Esophagus squamous epithelium (tissue), 5 donors: Measurements from ENCODE around the gene SFXN1. TPM values are rescaled to one million over a fixed set of nuclear protein-coding genes. Genes with fewer than 3 reads are reported as not detected.

ENCODE experiments used
- DNase-seq: peaks from one replicate; lab custom pipeline; 2025; lab: John Stamatoyannopoulos, UW
- H3K27ac ChIP-seq, 4 donors: fragments of 200-600 bp; sonication (generic); one replicate each; pipeline ENCODE4 v1.5.1; 2016 to 2019; ENCODE audit warnings: mild to moderate bottlenecking in 1 of 4
- H3K27me3 ChIP-seq, 4 donors: fragments of 200-600 bp; sonication (generic); 1 replicate in 3 of 4; 2 replicates in 1 of 4; pipeline versions ENCODE4 v1.5.1 to v1.6.0; 2017 to 2021; ENCODE audit warnings: antibody characterized with exemption in 1 of 4
- H3K36me3 ChIP-seq, 3 donors: fragments of 200-600 bp; sonication (generic); one replicate each; pipeline ENCODE4 v1.5.1; 2016 to 2019
- H3K4me1 ChIP-seq, 3 donors: fragments of 200-600 bp; sonication (generic); one replicate each; pipeline ENCODE4 v1.5.1; 2017 to 2019
- H3K4me3 ChIP-seq, 4 donors: fragments of 200-600 bp; sonication (generic); 1 replicate in 3 of 4; 2 replicates in 1 of 4; pipeline ENCODE4 v1.5.1; 2016 to 2019; ENCODE audit warnings: mild to moderate bottlenecking in 2 of 4, moderate library complexity in 1 of 4
- H3K9me3 ChIP-seq, 3 donors: fragments of 200-600 bp; sonication (generic); one replicate each; pipeline ENCODE4 v1.5.1; 2016 to 2019
- POLR2A ChIP-seq, 4 donors: fragments of 450-650 bp; IDR thresholded peaks; one replicate each; pipeline ENCODE4 v1.6.1; 2017; ENCODE audit warnings: antibody characterized with exemption in 4 of 4, mild to moderate bottlenecking in 4 of 4, moderate library complexity in 3 of 4
- WGBS, 2 donors: methylation state at CpG; one replicate each; pipeline ENCODE4 v1.1.5; 2018; 5-methylcytosine and 5-hydroxymethylcytosine counted together
- intact Hi-C: fragments of 100-400 bp; cut with DNase I; formaldehyde crosslinking; loops from one replicate; pipeline ENCODE4 v1.15.0; 2022
- total RNA-seq, 4 donors: library from RNA; depleted of rRNA; stranded (reverse); fragments of >200 nt; gene quantifications; one replicate each; pipeline ENCODE4 v1.1.0, GENCODE V29; 2016
- TF ChIP-seq, protein P1 (sequence below), 6 experiments: fragments of 450-650 bp in 4 of 6; fragments of 200-600 bp in 2 of 6; sonication (generic) in 2 of 6; IDR thresholded peaks; one replicate each; pipeline ENCODE4 v1.5.1; 2016 to 2019; ENCODE audit warnings: antibody characterized with exemption in 6 of 6, mild to moderate bottlenecking in 4 of 6, moderate library complexity in 4 of 6
- donor health status: DM: yes; HTN: yes; CAD: no.

SFXN1 gene
- total RNA-seq, 4 donors from 2014 or later, result 39.6 to 81.7 (median 51.9) TPM

DNA sequence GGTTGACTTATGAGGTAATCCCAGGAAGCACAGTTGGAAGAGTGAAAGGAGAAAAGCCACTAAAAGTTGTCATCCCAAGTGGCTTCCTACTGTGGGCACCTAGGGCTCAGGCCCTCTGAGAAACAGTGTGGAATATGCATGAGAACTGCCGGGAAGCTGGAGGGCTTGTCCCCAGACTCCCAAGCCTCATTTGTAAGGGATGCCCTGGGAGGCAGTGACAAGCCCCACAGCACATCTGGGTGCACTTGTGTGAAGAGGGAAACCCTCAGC, 64.5 kb downstream of the SFXN1 start:
- no peaks in the 10 kb centered on the region for H3K36me3 ChIP-seq
- TF ChIP-seq, protein P1, sequence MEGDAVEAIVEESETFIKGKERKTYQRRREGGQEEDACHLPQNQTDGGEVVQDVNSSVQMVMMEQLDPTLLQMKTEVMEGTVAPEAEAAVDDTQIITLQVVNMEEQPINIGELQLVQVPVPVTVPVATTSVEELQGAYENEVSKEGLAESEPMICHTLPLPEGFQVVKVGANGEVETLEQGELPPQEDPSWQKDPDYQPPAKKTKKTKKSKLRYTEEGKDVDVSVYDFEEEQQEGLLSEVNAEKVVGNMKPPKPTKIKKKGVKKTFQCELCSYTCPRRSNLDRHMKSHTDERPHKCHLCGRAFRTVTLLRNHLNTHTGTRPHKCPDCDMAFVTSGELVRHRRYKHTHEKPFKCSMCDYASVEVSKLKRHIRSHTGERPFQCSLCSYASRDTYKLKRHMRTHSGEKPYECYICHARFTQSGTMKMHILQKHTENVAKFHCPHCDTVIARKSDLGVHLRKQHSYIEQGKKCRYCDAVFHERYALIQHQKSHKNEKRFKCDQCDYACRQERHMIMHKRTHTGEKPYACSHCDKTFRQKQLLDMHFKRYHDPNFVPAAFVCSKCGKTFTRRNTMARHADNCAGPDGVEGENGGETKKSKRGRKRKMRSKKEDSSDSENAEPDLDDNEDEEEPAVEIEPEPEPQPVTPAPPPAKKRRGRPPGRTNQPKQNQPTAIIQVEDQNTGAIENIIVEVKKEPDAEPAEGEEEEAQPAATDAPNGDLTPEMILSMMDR (IDR thresholded peaks at IDR 0.05), result no peak
- no peak for TF ChIP-seq POLR2A (IDR thresholded peaks at IDR 0.05)
- intact Hi-C loops, result no loop called here
- H3K27ac ChIP-seq, result no peak overlapping the region
- H3K9me3 ChIP-seq, result no peaks in the 10 kb centered on the region
- H3K4me1 ChIP-seq, result no peaks in the 10 kb centered on the region
- H3K27me3 ChIP-seq, result peaks cover 0 to 38% (median 0%) of the 10 kb centered on the region in 4 donors
- H3K4me3 ChIP-seq, result no peak overlapping the region
- DNase-seq, result no peak
- WGBS, 2 donors, result no CpG with 5 or more reads among the region's 1 CpG

DNA sequence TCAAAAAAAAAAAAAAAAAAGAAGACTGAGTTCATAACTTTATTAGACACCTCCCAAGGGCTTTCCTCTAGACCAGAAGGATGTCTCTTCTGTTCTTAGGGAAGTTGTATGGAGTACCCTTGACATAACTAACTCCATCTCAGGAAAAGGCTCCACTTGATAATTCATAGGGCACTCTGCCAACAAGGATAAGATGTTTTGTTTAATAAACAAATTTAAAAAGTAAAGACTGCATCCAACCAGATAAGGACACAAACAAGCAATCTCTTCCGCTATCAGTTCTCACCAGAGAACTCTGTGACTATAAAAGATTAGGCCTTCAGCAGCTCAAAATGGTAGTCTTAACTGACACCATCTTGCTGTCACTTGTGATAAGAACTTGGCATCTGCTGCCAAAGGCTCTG, 65.8 kb downstream of the SFXN1 start:
- intact Hi-C loops, result no loop called here
- no peak overlapping the region for H3K27ac ChIP-seq
- H3K9me3 ChIP-seq, result no peaks in the 10 kb centered on the region
- no peaks in the 10 kb centered on the region for H3K36me3 ChIP-seq
- no peaks in the 10 kb centered on the region for H3K4me1 ChIP-seq
- no peak for DNase-seq
- no peak overlapping the region for H3K4me3 ChIP-seq
- WGBS, 2 donors, result 94 to 100% methylated on average over 1 of the region's 1 CpG
- peaks cover 0 to 50% (median 0%) of the 10 kb centered on the region in 4 donors for H3K27me3 ChIP-seq
- no peak for TF ChIP-seq POLR2A (IDR thresholded peaks at IDR 0.05)
- TF ChIP-seq, protein P1 (IDR thresholded peaks at IDR 0.05), result no peak

DNA sequence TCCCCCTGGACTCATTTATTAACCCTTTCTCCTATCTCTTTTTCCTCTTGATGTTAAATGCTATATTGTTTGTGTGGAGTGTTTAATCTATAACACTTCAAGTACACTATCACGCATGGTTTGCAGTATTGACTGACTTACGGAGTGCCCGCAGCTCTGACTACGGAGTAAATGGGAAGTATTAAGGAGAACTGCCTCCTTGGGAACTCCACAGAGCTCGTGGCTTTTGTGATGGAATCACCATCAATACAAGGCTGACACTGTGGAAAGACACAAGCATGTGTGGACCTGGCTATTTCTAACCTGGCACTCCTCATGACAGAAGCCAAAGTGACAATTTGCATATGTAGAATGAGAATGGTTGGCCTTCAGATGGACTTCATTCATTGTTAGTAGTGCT, 66.2 kb downstream of the SFXN1 start:
- DNase-seq, result no peak
- no peak overlapping the region for H3K27ac ChIP-seq
- H3K4me1 ChIP-seq, result no peaks in the 10 kb centered on the region
- no peaks in the 10 kb centered on the region for H3K36me3 ChIP-seq
- intact Hi-C loops, result no loop called here
- peaks cover 0 to 54% (median 0%) of the 10 kb centered on the region in 4 donors for H3K27me3 ChIP-seq
- 83 to 86% methylated on average over 5 of the region's 5 CpGs for WGBS, 2 donors
- TF ChIP-seq, protein P1 (IDR thresholded peaks at IDR 0.05), result no peak
- no peak for TF ChIP-seq POLR2A (IDR thresholded peaks at IDR 0.05)
- H3K4me3 ChIP-seq, result no peak overlapping the region
- no peaks in the 10 kb centered on the region for H3K9me3 ChIP-seq

DNA sequence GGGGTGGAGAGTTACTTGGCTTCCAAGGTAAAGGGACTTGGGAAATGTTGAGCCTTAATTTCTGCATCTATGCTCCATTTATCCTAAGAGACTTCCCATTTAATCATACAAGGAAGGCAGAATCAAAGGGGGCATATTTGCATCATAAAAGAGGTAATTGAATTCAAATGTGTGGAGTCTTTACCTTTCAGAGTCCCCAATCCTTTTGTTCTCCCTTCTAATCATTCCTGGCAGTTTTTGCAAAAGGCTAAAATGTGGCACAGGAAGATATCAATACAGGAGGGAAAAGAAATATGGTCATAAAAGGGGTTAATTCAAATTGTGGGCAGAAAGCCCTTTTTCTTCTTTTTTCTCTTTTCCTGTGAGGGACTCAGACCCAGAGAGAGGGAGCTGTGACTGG, 69.5 kb downstream of the SFXN1 start:
- no peaks in the 10 kb centered on the region for H3K4me1 ChIP-seq

DNA sequence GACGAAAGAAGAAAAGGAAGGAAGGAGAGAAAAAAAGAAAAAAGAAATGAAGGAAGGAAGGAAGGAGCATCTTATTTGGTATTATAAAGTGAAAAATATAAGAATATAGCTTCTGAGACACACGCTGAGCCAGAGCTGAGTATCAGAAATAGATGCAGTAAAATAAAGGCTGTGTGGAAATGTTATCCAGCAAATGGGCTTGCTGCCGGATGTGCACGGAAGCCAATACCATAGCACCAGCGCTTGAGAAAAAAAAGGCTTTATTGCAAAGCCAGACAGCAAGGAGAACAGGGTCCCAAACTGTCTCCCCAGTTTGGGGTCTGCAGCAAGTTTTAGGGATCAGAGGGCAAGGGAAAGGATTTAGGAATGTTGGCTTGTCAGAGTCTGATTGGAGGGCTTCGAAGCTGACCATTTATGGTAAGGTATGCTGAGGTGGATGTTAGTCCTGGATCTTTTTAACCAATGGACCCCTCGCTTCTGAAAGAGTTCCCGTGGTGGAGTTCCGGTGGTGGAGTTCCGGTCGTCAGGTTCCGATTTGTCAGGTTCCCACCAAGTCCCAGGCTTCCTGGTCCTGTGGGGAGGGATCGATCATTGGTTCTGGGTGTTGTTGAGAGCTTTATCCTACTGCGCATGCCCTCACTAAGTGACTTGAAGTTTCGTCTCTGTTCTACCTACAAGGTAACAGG, 70.4 kb downstream of the SFXN1 start:
- Histone ChIP-seq H3K4me1 (no peaks in the 10 kb centered on the region), H3K4me3 (no peak overlapping the region), H3K36me3 (no peaks in the 10 kb centered on the region), H3K9me3 (no peaks in the 10 kb centered on the region), H3K27me3 (peaks cover 0 to 75% (median 0%) of the 10 kb centered on the region in 4 donors), H3K27ac (no peak overlapping the region)
- intact Hi-C loops, result no loop called here
- no peak for DNase-seq
- TF ChIP-seq, protein P1 (IDR thresholded peaks at IDR 0.05), result no peak
- TF ChIP-seq POLR2A (IDR thresholded peaks at IDR 0.05), result no peak
- WGBS, 2 donors, result 69 to 70% methylated on average over 14 to 15 of the region's 15 CpGs

More for the DNA sequence above, 69.5 kb downstream of the SFXN1 start:
- intact Hi-C loops, result no loop called here
- no peak for TF ChIP-seq POLR2A (IDR thresholded peaks at IDR 0.05)
- TF ChIP-seq, protein P1 (IDR thresholded peaks at IDR 0.05), result no peak
- no peaks in the 10 kb centered on the region for H3K9me3 ChIP-seq
- H3K27ac ChIP-seq, result no peak overlapping the region
- no peaks in the 10 kb centered on the region for H3K36me3 ChIP-seq
- H3K27me3 ChIP-seq, result peaks cover 0 to 66% (median 0%) of the 10 kb centered on the region in 4 donors
- H3K4me3 ChIP-seq, result no peak overlapping the region
- DNase-seq, result no peak
